Kidney (tissue), 14 donors: ENCODE measurements around the gene ZNF324. TPM values are rescaled to one million over a fixed set of nuclear protein-coding genes. Genes with fewer than 3 reads are reported as not detected.
"Not testable (repeated sequence)": the region's sequence is repeated elsewhere in the genome, so short reads cannot be mapped to it uniquely, and the experiment has no call there.

Experiments used
- DNase-seq, 5 donors: peaks; one replicate each; pipeline ENCODE4 v3.0.0-alpha.2; 2013 to 2020
- FAIRE-seq: peaks from 2 replicates; lab custom pipeline; 2012; peaks lifted over from hg19 to GRCh38; lab: Jason Lieb, UNC
- H3K27ac ChIP-seq, 2 donors: one replicate each; pipeline ENCODE4 v1.7.0; 2013; ENCODE audit warnings: low read depth in 2 of 2, low read length in 2 of 2, inconsistent platforms in 1 of 2
- H3K27me3 ChIP-seq: one replicate; pipeline ENCODE4 v1.7.1; 2013; ENCODE audit warnings: low read length, inconsistent platforms; ENCODE audit not compliant: control insufficient read depth, insufficient read depth
- H3K36me3 ChIP-seq, 3 donors: one replicate each; pipeline versions ENCODE4 v1.7.0 to v1.7.1; 2013; ENCODE audit warnings: low read length in 3 of 3, control low read depth in 1 of 3, inconsistent platforms in 1 of 3; ENCODE audit not compliant: insufficient read depth in 3 of 3, control insufficient read depth in 2 of 3
- H3K4me1 ChIP-seq, 3 donors: one replicate each; pipeline versions ENCODE4 v1.7.0 to v1.7.1; 2013; ENCODE audit warnings: low read length in 3 of 3, inconsistent platforms in 1 of 3, low read depth in 1 of 3; ENCODE audit not compliant: control insufficient read depth in 2 of 3, insufficient read depth in 2 of 3
- H3K4me3 ChIP-seq, 3 donors: one replicate each; pipeline versions ENCODE4 v1.7.0 to v1.8.1; 2013; ENCODE audit warnings: low read length in 3 of 3, control low read depth in 1 of 3, inconsistent platforms in 1 of 3
- H3K9ac ChIP-seq, 3 donors: one replicate each; pipeline versions ENCODE4 v1.7.0 to v1.7.1; 2013; ENCODE audit warnings: low read length in 3 of 3, control low read depth in 1 of 3, inconsistent platforms in 1 of 3
- H3K9me3 ChIP-seq, 3 donors: one replicate each; pipeline versions ENCODE4 v1.7.0 to v1.7.1; 2013; ENCODE audit warnings: low read length in 3 of 3, control low read depth in 1 of 3, inconsistent platforms in 1 of 3; ENCODE audit not compliant: control insufficient read depth in 2 of 3, insufficient read depth in 1 of 3
- intact Hi-C: fragments of 100-400 bp; cut with DNase I; formaldehyde crosslinking; loops from one replicate; pipeline ENCODE4 v1.11.1; 2022
- polyA plus RNA-seq: library from polyadenylated mRNA; stranded (reverse); fragments of 350-450 nt; fragmentation: Illumina TruSeq; extraction: RNeasy Lipid Tissue Mini Kit (QIAGEN cat#74804); gene quantifications from one replicate; pipeline ENCODE4 v1.2.3, GENCODE V29; 2014; ENCODE audit warnings: low read depth, low replicate concordance; ENCODE audit not compliant: insufficient read depth
- total RNA-seq: library from RNA; stranded (reverse); fragmentation: NEBNext Ultra II Directional; extraction: Animal tissue kit (Norgen Biotek cat#: 25700); gene quantifications from one replicate; pipeline ENCODE4 v1.2.1, GENCODE V29; 2021
- TF ChIP-seq, protein P1 (sequence below): IDR thresholded peaks from 3 replicates; pipeline ENCODE4 v1.5.1; 2012; ENCODE audit warnings: mild to moderate bottlenecking, moderate library complexity, borderline replicate concordance; ENCODE audit not compliant: insufficient read depth; ENCODE audit errors: extremely low read depth
- donor health status: control.
- donor health status: control.
- donor health status: control.
- donor health status: control.
- donor health status: control.
- donor health status: DM: yes; HTN: yes; CAD: no.
- donor health status: Normal renal cell carcinoma (clear cell type).

The ZNF324 gene
- total and polyA plus RNA-seq, 2 donors from 2014 or later: 3.9 to 13.0 TPM

DNA sequence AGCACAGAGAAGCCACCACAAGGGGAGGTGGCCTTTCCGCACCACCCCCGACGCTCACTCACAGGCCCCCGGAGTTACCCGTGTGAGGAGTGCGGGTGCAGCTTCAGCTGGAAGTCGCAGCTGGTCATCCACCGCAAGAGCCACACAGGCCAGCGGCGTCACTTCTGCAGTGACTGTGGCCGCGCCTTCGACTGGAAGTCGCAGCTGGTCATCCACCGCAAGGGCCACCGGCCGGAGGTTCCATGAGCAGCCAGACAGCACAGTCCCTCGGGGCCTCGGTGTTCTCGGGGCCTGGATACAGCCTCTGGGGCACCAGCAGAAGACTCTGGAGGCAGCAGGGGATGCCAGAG is 13.6 kb downstream of the ZNF324 start:
- Histone ChIP-seq H3K4me3 (no peak overlapping the region), H3K9ac (no peak overlapping the region), H3K36me3 (peaks cover 0 to 3% (median 2%) of the 10 kb centered on the region in 3 donors), H3K27ac (no peak overlapping the region), H3K27me3 (no peaks in the 10 kb centered on the region), H3K9me3 (no peaks in the 10 kb centered on the region), H3K4me1 (peaks cover 0 to 6% (median 4%) of the 10 kb centered on the region in 3 donors)
- DNase-seq (no peak), FAIRE-seq (no peak)
- TF ChIP-seq, protein P1, sequence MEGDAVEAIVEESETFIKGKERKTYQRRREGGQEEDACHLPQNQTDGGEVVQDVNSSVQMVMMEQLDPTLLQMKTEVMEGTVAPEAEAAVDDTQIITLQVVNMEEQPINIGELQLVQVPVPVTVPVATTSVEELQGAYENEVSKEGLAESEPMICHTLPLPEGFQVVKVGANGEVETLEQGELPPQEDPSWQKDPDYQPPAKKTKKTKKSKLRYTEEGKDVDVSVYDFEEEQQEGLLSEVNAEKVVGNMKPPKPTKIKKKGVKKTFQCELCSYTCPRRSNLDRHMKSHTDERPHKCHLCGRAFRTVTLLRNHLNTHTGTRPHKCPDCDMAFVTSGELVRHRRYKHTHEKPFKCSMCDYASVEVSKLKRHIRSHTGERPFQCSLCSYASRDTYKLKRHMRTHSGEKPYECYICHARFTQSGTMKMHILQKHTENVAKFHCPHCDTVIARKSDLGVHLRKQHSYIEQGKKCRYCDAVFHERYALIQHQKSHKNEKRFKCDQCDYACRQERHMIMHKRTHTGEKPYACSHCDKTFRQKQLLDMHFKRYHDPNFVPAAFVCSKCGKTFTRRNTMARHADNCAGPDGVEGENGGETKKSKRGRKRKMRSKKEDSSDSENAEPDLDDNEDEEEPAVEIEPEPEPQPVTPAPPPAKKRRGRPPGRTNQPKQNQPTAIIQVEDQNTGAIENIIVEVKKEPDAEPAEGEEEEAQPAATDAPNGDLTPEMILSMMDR: no peak
- intact Hi-C loops: no loop called here

DNA sequence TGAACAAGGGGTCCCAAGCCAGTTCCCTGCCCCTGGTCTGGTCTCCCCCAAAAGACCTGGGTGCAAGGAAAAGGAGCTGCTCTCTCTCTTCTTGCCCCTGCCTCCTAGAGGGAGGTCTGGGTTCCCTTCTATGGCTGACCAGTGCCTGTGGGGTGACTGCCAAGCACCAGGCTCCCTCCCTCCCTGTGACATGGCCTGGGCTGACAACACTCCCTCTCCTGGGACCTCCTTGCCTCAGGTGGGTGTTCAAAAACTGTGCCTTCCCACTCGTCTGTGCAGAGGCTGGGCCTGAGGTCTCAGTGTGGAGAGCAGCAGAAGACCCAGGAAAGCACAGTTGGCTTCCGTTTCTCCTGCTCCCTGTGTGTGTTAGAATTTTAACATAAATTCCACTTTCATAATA is 14.0 kb downstream of the ZNF324 start:
- no peaks in the 10 kb centered on the region for H3K27me3 ChIP-seq
- no peak overlapping the region for H3K27ac ChIP-seq
- H3K4me1 ChIP-seq: peaks cover 0 to 6% (median 4%) of the 10 kb centered on the region in 3 donors
- no peaks in the 10 kb centered on the region for H3K9me3 ChIP-seq
- peaks cover 0 to 3% (median 2%) of the 10 kb centered on the region in 3 donors for H3K36me3 ChIP-seq
- no peak overlapping the region for H3K4me3 ChIP-seq
- intact Hi-C loops: no loop called here
- FAIRE-seq (no peak), DNase-seq (peak in 1 of 5 donors; percentile 53)
- TF ChIP-seq, protein P1: no peak
- no peak overlapping the region for H3K9ac ChIP-seq

GRCh38 chr19:58482372-58482771 is 15.5 kb downstream of the ZNF324 start:
- FAIRE-seq (no peak), DNase-seq (peak in 1 of 5 donors; percentile 35)
- no peak overlapping the region for H3K9ac ChIP-seq
- intact Hi-C loops: no loop called here
- peaks cover 0 to 3% (median 2%) of the 10 kb centered on the region in 3 donors for H3K36me3 ChIP-seq
- TF ChIP-seq, protein P1: no peak
- no peaks in the 10 kb centered on the region for H3K27me3 ChIP-seq
- H3K27ac ChIP-seq: no peak overlapping the region
- no peak overlapping the region for H3K4me3 ChIP-seq
- no peaks in the 10 kb centered on the region for H3K4me1 ChIP-seq
- no peaks in the 10 kb centered on the region for H3K9me3 ChIP-seq

GRCh38 chr19:58483776-58484175 is 16.9 kb downstream of the ZNF324 start:
- no peak for FAIRE-seq
- Histone ChIP-seq H3K27me3 (no peaks in the 10 kb centered on the region), H3K9me3 (no peaks in the 10 kb centered on the region), H3K27ac (no peak overlapping the region), H3K4me1 (no peaks in the 10 kb centered on the region), H3K4me3 (no peak overlapping the region), H3K36me3 (no peaks in the 10 kb centered on the region), H3K9ac (no peak overlapping the region)
- intact Hi-C loops: no loop called here
- no peak for DNase-seq
- TF ChIP-seq, protein P1: no peak

DNA sequence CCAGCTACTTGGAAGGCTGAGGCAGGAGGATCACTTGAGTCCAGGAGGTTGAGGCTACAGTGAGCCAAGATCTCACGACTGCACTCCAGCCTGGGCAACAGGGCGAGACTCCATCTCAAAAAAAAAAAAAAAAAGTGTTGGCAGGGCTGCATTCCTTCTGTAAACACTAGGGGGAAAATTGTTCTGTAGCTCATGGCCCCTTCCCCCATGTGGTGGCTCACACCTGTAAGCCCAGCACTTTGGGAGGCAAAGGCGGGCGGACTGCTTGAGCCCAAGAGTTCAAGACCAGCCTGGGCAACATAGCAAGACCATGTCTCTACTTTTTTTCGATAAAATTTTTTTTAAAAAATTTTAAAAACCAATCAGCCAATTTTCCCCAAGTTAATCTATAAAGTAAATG is 17.5 kb downstream of the ZNF324 start:
- H3K27me3 ChIP-seq, H3K36me3 ChIP-seq, H3K27ac ChIP-seq, H3K9ac ChIP-seq, FAIRE-seq, H3K4me3 ChIP-seq, DNase-seq, intact Hi-C loops, H3K9me3 ChIP-seq, H3K4me1 ChIP-seq: not testable (repeated sequence)
